22Rv1 (cell line): ENCODE results near the gene KRT33B.
"Not testable (repeated sequence)": the region's sequence is repeated elsewhere in the genome, so short reads cannot be mapped to it uniquely, and the experiment has no call there.

Experiments used
- H3K27ac ChIP-seq: fragments of 450-650 bp; 2 replicates; pipeline ENCODE4 v1.5.1; 2017
- CTCF ChIP-seq: fragments of 450-650 bp; IDR thresholded peaks from 2 replicates; pipeline ENCODE4 v1.5.1; 2017; ENCODE audit warnings: mild to moderate bottlenecking
- ZFX ChIP-seq: fragments of 450-650 bp; IDR thresholded peaks from 2 replicates; pipeline ENCODE4 v1.6.1; 2017; ENCODE audit warnings: antibody characterized with exemption, borderline replicate concordance

The KRT33B gene

GRCh38 chr17:41382394-41382793, 12.8 kb upstream of the KRT33B start:
- TF ChIP-seq ZFX (no peak), CTCF (no peak)
- no peak overlapping the region for H3K27ac ChIP-seq

- not testable (repeated sequence) for H3K27ac ChIP-seq
Observed at GRCh38 chr17:41381943-41382342, 12.3 kb upstream of the KRT33B start, which contains the start of gene KRT34. KRT34 (minus strand) TSS chr17:41382306; CDS start chr17:41382246, 60 bp downstream.

- H3K27ac ChIP-seq, result not testable (repeated sequence)
Observed at GRCh38 chr17:41380091-41380490, 10.5 kb upstream of the KRT33B start.

- TF ChIP-seq CTCF, result no peak
- no peak for TF ChIP-seq ZFX
- H3K27ac ChIP-seq, result no peak overlapping the region
Observed at GRCh38 chr17:41377546-41377945, 7.9 kb upstream of the KRT33B start.

GRCh38 chr17:41369023-41369422, 590 bp downstream of the KRT33B start:
- no peak for TF ChIP-seq ZFX
- no peak for TF ChIP-seq CTCF
- H3K27ac ChIP-seq, result no peak overlapping the region

- no peak for TF ChIP-seq CTCF
- no peak for TF ChIP-seq ZFX
- no peak overlapping the region for H3K27ac ChIP-seq
Observed at GRCh38 chr17:41367426-41368075, 2.1 kb downstream of the KRT33B start.

GRCh38 chr17:41366070-41366469, 3.5 kb downstream of the KRT33B start:
- TF ChIP-seq ZFX (no peak), CTCF (no peak)

GRCh38 chr17:41363881-41364280, 5.7 kb downstream of the KRT33B start:
- H3K27ac ChIP-seq, result no peak overlapping the region
- no peak for TF ChIP-seq ZFX
- no peak for TF ChIP-seq CTCF

More at GRCh38 chr17:41366070-41366469, 3.5 kb downstream of the KRT33B start:
- no peak overlapping the region for H3K27ac ChIP-seq
